Trophoblast cell (in vitro differentiated cells and primary cell): Measurements from ENCODE around the gene HACD1.

Experiments used
- DNase-seq, 2 donors: peaks; one replicate each; pipeline ENCODE4 v3.0.0-alpha.2; 2016
- H2AFZ ChIP-seq: 2 replicates; pipeline ENCODE4 v1.6.1; 2013; ENCODE audit warnings: low read length, moderate library complexity, mild to moderate bottlenecking; ENCODE audit not compliant: insufficient read depth, poor library complexity
- H2AK5ac ChIP-seq: 2 replicates; pipeline ENCODE4 v1.6.1; 2013; ENCODE audit warnings: mild to moderate bottlenecking, low read length
- H2BK120ac ChIP-seq: 2 replicates; pipeline ENCODE4 v1.6.1; 2013; ENCODE audit warnings: low read length, mild to moderate bottlenecking, moderate library complexity; ENCODE audit not compliant: insufficient read depth, poor library complexity
- H2BK12ac ChIP-seq: 2 replicates; pipeline ENCODE4 v1.6.1; 2013; ENCODE audit warnings: mild to moderate bottlenecking, low read length, moderate library complexity
- H2BK5ac ChIP-seq: 2 replicates; pipeline ENCODE4 v1.6.1; 2013; ENCODE audit warnings: low read length, low read depth, moderate library complexity, mild to moderate bottlenecking; ENCODE audit not compliant: poor library complexity
- H3K14ac ChIP-seq: 2 replicates; pipeline ENCODE4 v1.6.1; 2013; ENCODE audit warnings: mild to moderate bottlenecking, low read length
- H3K18ac ChIP-seq: 2 replicates; pipeline ENCODE4 v1.6.1; 2013; ENCODE audit warnings: mild to moderate bottlenecking, low read length
- H3K23ac ChIP-seq: 2 replicates; pipeline ENCODE4 v1.6.1; 2013; ENCODE audit warnings: low read length
- H3K27ac ChIP-seq: 2 replicates; pipeline ENCODE4 v1.5.1; 2013; ENCODE audit warnings: low read depth, mild to moderate bottlenecking, inconsistent platforms, low read length, moderate library complexity
- H3K27me3 ChIP-seq: 2 replicates; pipeline ENCODE4 v1.6.1; 2013; ENCODE audit warnings: inconsistent platforms, mild to moderate bottlenecking, low read length, moderate library complexity; ENCODE audit not compliant: insufficient read depth
- H3K36me3 ChIP-seq, 2 experiments: 1 replicate in 1 of 2; 2 replicates in 1 of 2; pipeline ENCODE4 v1.6.1; 2013; ENCODE audit warnings: low read length in 2 of 2, mild to moderate bottlenecking in 2 of 2, moderate library complexity in 1 of 2; ENCODE audit not compliant: insufficient read depth in 2 of 2, control insufficient read depth in 1 of 2
- H3K4ac ChIP-seq: 2 replicates; pipeline ENCODE4 v1.6.1; 2013; ENCODE audit warnings: low read depth, mild to moderate bottlenecking, low read length, moderate library complexity
- H3K4me1 ChIP-seq, 2 experiments: 1 replicate in 1 of 2; 2 replicates in 1 of 2; pipeline ENCODE4 v1.6.1; 2013; ENCODE audit warnings: low read length in 2 of 2, mild to moderate bottlenecking in 2 of 2, moderate library complexity in 1 of 2; ENCODE audit not compliant: insufficient read depth in 2 of 2, control insufficient read depth in 1 of 2
- H3K4me2 ChIP-seq: 2 replicates; pipeline ENCODE4 v1.6.1; 2013; ENCODE audit warnings: inconsistent platforms, mild to moderate bottlenecking, low read length, moderate library complexity
- H3K4me3 ChIP-seq: 2 replicates; pipeline ENCODE4 v1.5.1; 2013; ENCODE audit warnings: mild to moderate bottlenecking, low read depth, low read length, inconsistent platforms
- H3K79me1 ChIP-seq: one replicate; pipeline ENCODE4 v1.6.1; 2013; ENCODE audit warnings: low read length
- H3K79me2 ChIP-seq: 2 replicates; pipeline ENCODE4 v1.6.1; 2013; ENCODE audit warnings: low read length, mild to moderate bottlenecking; ENCODE audit not compliant: control insufficient read depth, insufficient read depth, poor library complexity
- H3K9ac ChIP-seq: 2 replicates; pipeline ENCODE4 v1.6.1; 2013; ENCODE audit warnings: mild to moderate bottlenecking, low read length
- H3K9me3 ChIP-seq: 2 replicates; pipeline ENCODE4 v1.6.1; 2013; ENCODE audit warnings: low read depth, mild to moderate bottlenecking, control low read depth, inconsistent platforms, low read length; ENCODE audit not compliant: insufficient read depth
- H4K12ac ChIP-seq: 2 replicates; pipeline ENCODE4 v1.6.1; 2013; ENCODE audit warnings: low read depth, mild to moderate bottlenecking, low read length, moderate library complexity
- H4K8ac ChIP-seq: 2 replicates; pipeline ENCODE4 v1.6.1; 2013; ENCODE audit warnings: low read depth, mild to moderate bottlenecking, low read length, moderate library complexity
- H4K91ac ChIP-seq: one replicate; pipeline ENCODE4 v1.6.1; 2013; ENCODE audit warnings: low read depth, mild to moderate bottlenecking, low read length, moderate library complexity
- WGBS: extraction: QIAGEN DNeasy Blood & Tissue Kit; methylation state at CpG from one replicate; pipeline ENCODE4 v1.1.7; 2013; ENCODE audit warnings: missing lambda C conversion rate; ENCODE audit not compliant: insufficient read length, insufficient coverage; ENCODE audit errors: extremely low coverage; 5-methylcytosine and 5-hydroxymethylcytosine counted together

HACD1 gene

GRCh38 chr10:17586821-17587234 is 30.3 kb downstream of the HACD1 start:
- no peaks in the 10 kb centered on the region for H3K27me3 ChIP-seq
- H3K9ac ChIP-seq = no peak overlapping the region
- H3K4me3 ChIP-seq = no peak overlapping the region
- H3K4me2 ChIP-seq = no peak overlapping the region
- no CpG with 5 or more reads among the region's 6 CpGs for WGBS
- no peak overlapping the region for H2BK5ac ChIP-seq
- no peak overlapping the region for H2BK12ac ChIP-seq
- no peak overlapping the region for H2AFZ ChIP-seq
- H3K4ac ChIP-seq = no peak overlapping the region
- H3K18ac ChIP-seq = no peak overlapping the region
- H3K23ac ChIP-seq = no peak overlapping the region
- H3K4me1 ChIP-seq = peaks cover 5 to 6% of the 10 kb centered on the region in 2 experiments
- H2AK5ac ChIP-seq = no peak overlapping the region
- no peaks in the 10 kb centered on the region for H3K9me3 ChIP-seq
- H3K79me1 ChIP-seq = no peaks in the 10 kb centered on the region
- no peaks in the 10 kb centered on the region for H3K36me3 ChIP-seq
- H3K27ac ChIP-seq = no peak overlapping the region
- no peak overlapping the region for H4K12ac ChIP-seq
- peak in 1 of 2 donors; percentile 27 for DNase-seq
- no peaks in the 10 kb centered on the region for H3K79me2 ChIP-seq
- H2BK120ac ChIP-seq = no peak overlapping the region
- H4K91ac ChIP-seq = no peak overlapping the region
- peak overlapping the region; percentile 38 for H4K8ac ChIP-seq
- no peak overlapping the region for H3K14ac ChIP-seq

- Histone ChIP-seq H3K23ac (no peak overlapping the region), H3K79me1 (no peaks in the 10 kb centered on the region), H2AFZ (no peak overlapping the region), H4K12ac (no peak overlapping the region), H3K14ac (no peak overlapping the region), H3K18ac (no peak overlapping the region), H3K36me3 (no peaks in the 10 kb centered on the region), H3K4me2 (no peak overlapping the region), H4K91ac (no peak overlapping the region), H2BK5ac (no peak overlapping the region), H4K8ac (no peak overlapping the region), H3K27me3 (no peaks in the 10 kb centered on the region), H2BK120ac (no peak overlapping the region), H2AK5ac (no peak overlapping the region), H2BK12ac (no peak overlapping the region), H3K4me1 (peaks cover 2 to 3% of the 10 kb centered on the region in 2 experiments), H3K9ac (no peak overlapping the region), H3K27ac (no peak overlapping the region), H3K9me3 (no peaks in the 10 kb centered on the region), H3K4me3 (no peak overlapping the region), H3K4ac (no peak overlapping the region), H3K79me2 (no peaks in the 10 kb centered on the region)
- DNase-seq = no peak
- WGBS = no CpG with 5 or more reads among the region's 8 CpGs
Measured at GRCh38 chr10:17585016-17585415, 32.2 kb downstream of the HACD1 start.

GRCh38 chr10:17580885-17581284 is 36.3 kb downstream of the HACD1 start:
- no peak overlapping the region for H2BK5ac ChIP-seq
- no CpG with 5 or more reads among the region's 3 CpGs for WGBS
- H3K79me2 ChIP-seq = no peaks in the 10 kb centered on the region
- no peak overlapping the region for H2AK5ac ChIP-seq
- no peak overlapping the region for H2BK12ac ChIP-seq
- no peaks in the 10 kb centered on the region for H3K9me3 ChIP-seq
- no peak overlapping the region for H3K18ac ChIP-seq
- H4K8ac ChIP-seq = no peak overlapping the region
- no peak overlapping the region for H3K4me3 ChIP-seq
- no peak overlapping the region for H4K91ac ChIP-seq
- H3K27ac ChIP-seq = no peak overlapping the region
- no peak for DNase-seq
- no peak overlapping the region for H2AFZ ChIP-seq
- no peak overlapping the region for H2BK120ac ChIP-seq
- no peaks in the 10 kb centered on the region for H3K79me1 ChIP-seq
- no peak overlapping the region for H4K12ac ChIP-seq
- H3K27me3 ChIP-seq = no peaks in the 10 kb centered on the region
- no peak overlapping the region for H3K14ac ChIP-seq
- H3K4me2 ChIP-seq = no peak overlapping the region
- no peaks in the 10 kb centered on the region for H3K36me3 ChIP-seq
- H3K4ac ChIP-seq = no peak overlapping the region
- H3K9ac ChIP-seq = no peak overlapping the region
- H3K23ac ChIP-seq = no peak overlapping the region
- H3K4me1 ChIP-seq = no peaks in the 10 kb centered on the region

GRCh38 chr10:17578603-17579002 is 38.6 kb downstream of the HACD1 start:
- WGBS = no CpG with 5 or more reads among the region's 2 CpGs
- Histone ChIP-seq H3K4me2 (no peak overlapping the region), H3K4me3 (no peak overlapping the region), H4K12ac (no peak overlapping the region), H3K14ac (no peak overlapping the region), H3K23ac (no peak overlapping the region), H3K27ac (no peak overlapping the region), H3K4ac (no peak overlapping the region), H3K36me3 (no peaks in the 10 kb centered on the region), H2AK5ac (no peak overlapping the region), H3K79me2 (no peaks in the 10 kb centered on the region), H3K9ac (no peak overlapping the region), H2BK120ac (no peak overlapping the region), H2BK12ac (no peak overlapping the region), H3K18ac (no peak overlapping the region), H4K8ac (no peak overlapping the region), H2AFZ (no peak overlapping the region), H3K79me1 (no peaks in the 10 kb centered on the region), H2BK5ac (no peak overlapping the region), H3K9me3 (no peaks in the 10 kb centered on the region), H3K4me1 (no peaks in the 10 kb centered on the region), H3K27me3 (no peaks in the 10 kb centered on the region), H4K91ac (no peak overlapping the region)
- DNase-seq = no peak
